Activated CD8-positive, alpha-beta T cell treated with anti-CD3 and anti-CD28 coated beads for 36 hours (primary cell): ENCODE measurements around the gene TMEM94. TPM values are rescaled to one million over a fixed set of nuclear protein-coding genes. Genes with fewer than 3 reads are reported as not detected.

Source experiments
- ATAC-seq: fragments of 200-7000 bp; cut with Tn5 transposase; one replicate; pipeline ENCODE4 v1.10.0; 2021; ENCODE audit warnings: mild to moderate bottlenecking, moderate library complexity
- CTCF ChIA-PET: fragments of 350-600 bp; sonication (Branson Sonifier 250); formaldehyde crosslinking; loops from one replicate; lab custom pipeline; 2021; ENCODE audit warnings: antibody characterized with exemption; lab: Charles Lee
- POLR2A ChIA-PET: fragments of 350-600 bp; sonication (Branson Sonifier 250); formaldehyde crosslinking; loops from one replicate; lab custom pipeline; 2021; ENCODE audit warnings: antibody characterized with exemption; lab: Charles Lee
- DNase-seq: peaks from one replicate; pipeline ENCODE4 v3.0.0-alpha.2; 2020
- H3K27ac Mint-ChIP-seq: one replicate; pipeline ENCODE4 v1.8.0; 2021; ENCODE audit warnings: mild to moderate bottlenecking, mixed read lengths
- H3K27me3 Mint-ChIP-seq: one replicate; pipeline ENCODE4 v1.8.0; 2021; ENCODE audit warnings: mixed read lengths
- H3K36me3 Mint-ChIP-seq: one replicate; pipeline ENCODE4 v1.8.0; 2021; ENCODE audit warnings: low read depth, mixed read lengths
- H3K4me1 Mint-ChIP-seq: one replicate; pipeline ENCODE4 v1.8.0; 2021; ENCODE audit warnings: low read depth, mixed read lengths
- H3K4me3 Mint-ChIP-seq: one replicate; pipeline ENCODE4 v1.8.0; 2021; ENCODE audit warnings: mild to moderate bottlenecking, moderate library complexity, mixed read lengths
- H3K9me3 Mint-ChIP-seq: one replicate; pipeline ENCODE4 v1.8.0; 2021; ENCODE audit warnings: mixed read lengths
- intact Hi-C: fragments of 100-400 bp; cut with micrococcal nuclease; formaldehyde crosslinking; loops from one replicate; pipeline ENCODE4 v1.10.0; 2022
- total RNA-seq, 2 experiments: library from RNA; stranded (reverse); gene quantifications; one replicate each; pipeline ENCODE4 v1.2.3, GENCODE V29; 2021
- TF ChIP-seq, protein P1 (sequence below): fragments of 200-600 bp; IDR thresholded peaks from one replicate; pipeline ENCODE4 v1.8.0; 2022; ENCODE audit warnings: antibody characterized with exemption, mild to moderate bottlenecking

Gene TMEM94
- 10 to 100 TPM; 55.3 to 56.4 TPM for total RNA-seq

DNA sequence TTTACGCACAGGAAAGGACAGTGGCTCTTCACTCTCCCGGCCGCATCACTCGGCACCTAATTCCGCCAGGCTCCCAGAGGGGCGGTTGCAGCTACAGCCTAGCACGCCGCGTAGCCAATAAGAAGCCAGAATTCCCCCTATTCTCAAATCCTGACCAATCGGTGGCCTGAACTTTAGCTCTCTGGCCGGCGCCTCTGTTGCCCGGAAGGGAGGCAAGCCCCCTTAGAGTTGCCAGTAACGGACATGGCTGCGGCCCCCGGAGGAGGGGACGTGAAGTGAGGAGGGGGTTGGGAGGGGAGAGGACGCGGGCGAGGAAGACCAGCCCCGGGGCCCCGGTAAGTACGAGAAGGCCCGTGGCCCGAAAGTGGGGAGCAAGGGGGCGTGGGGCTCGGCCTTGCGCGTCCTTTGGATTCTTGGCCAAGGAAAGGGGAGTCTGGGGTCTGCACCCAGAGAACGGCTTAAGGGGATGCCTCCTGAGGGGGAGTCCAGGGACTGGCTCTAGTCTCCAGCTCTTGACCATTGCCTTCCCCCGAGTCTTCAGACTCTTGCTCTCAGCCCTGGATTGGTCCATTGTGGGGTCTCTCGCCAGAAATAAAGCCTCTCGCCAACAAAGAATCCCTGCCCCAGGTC is at the start of gene TMEM94:
TMEM94 (plus strand) TSS at position 219 of the 630 bp plus-strand sequence. CDS start 15,271 bp downstream, outside the sequence.
- ChIA-PET POLR2A (interaction anchor here (0.7 to 2.0 kb wide), 13 partner anchors 8 to 210 kb away, joined by 3 to 6 read pairs (median 4); partner anchors contain the start of genes RECQL5 and SLC25A19), CTCF (interaction anchor here (0.6 to 2.6 kb wide), 19 partner anchors 10 to 495 kb away, joined by 3 to 13 read pairs (median 5); partner anchors contain the start of genes LLGL2, MIF4GD, SLC25A19 and SMIM5)
- no peaks in the 10 kb centered on the region for H3K9me3 Mint-ChIP-seq
- peak; percentile 97 for ATAC-seq
- H3K36me3 Mint-ChIP-seq = no peaks in the 10 kb centered on the region
- TF ChIP-seq, protein P1, sequence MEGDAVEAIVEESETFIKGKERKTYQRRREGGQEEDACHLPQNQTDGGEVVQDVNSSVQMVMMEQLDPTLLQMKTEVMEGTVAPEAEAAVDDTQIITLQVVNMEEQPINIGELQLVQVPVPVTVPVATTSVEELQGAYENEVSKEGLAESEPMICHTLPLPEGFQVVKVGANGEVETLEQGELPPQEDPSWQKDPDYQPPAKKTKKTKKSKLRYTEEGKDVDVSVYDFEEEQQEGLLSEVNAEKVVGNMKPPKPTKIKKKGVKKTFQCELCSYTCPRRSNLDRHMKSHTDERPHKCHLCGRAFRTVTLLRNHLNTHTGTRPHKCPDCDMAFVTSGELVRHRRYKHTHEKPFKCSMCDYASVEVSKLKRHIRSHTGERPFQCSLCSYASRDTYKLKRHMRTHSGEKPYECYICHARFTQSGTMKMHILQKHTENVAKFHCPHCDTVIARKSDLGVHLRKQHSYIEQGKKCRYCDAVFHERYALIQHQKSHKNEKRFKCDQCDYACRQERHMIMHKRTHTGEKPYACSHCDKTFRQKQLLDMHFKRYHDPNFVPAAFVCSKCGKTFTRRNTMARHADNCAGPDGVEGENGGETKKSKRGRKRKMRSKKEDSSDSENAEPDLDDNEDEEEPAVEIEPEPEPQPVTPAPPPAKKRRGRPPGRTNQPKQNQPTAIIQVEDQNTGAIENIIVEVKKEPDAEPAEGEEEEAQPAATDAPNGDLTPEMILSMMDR = no peak
- H3K4me1 Mint-ChIP-seq = peaks cover 27% of the 10 kb centered on the region
- DNase-seq = peak; percentile 96
- peak within 1 kb of the TSS; percentile 85 for H3K27ac Mint-ChIP-seq
- H3K27me3 Mint-ChIP-seq = no peaks in the 10 kb centered on the region
- intact Hi-C loops = no loop called here
- peak within 1 kb of the TSS; percentile 89 for H3K4me3 Mint-ChIP-seq

DNA sequence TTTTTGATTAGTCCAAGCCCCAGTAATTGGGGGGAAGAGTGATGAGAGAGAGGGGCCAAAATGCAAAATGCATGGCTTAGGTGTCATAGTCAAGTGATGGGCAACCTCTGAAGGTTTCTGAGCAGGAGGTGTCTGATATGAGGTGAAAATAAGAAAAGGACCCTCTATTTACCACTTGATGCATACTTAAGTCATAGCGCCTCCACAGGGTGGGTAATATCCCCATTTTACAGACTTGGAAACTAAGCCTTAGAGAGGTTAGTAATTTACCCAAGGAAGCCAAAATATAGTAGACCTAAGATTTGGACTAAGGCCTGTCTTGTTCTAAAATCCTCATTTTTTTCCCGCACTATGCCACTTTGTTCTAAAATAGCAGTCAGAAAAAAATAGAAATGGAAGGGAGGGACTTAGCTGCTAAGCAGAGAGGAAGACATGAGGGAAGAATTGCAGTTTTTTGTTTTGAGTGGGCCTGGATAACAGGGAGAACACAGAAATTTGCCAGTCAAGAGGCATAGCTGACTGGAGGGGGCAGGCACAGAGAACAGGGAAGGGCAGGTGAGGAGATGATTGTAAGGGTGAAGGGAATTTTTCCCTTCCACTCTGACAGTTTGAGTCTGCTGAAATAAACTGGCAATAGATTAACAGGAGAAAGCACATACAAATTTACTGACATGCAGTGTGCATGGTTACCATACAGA is 48.6 kb upstream of the TMEM94 start:
- Mint-ChIP-seq H3K27ac (no peak overlapping the region), H3K9me3 (no peaks in the 10 kb centered on the region), H3K4me3 (no peak overlapping the region), H3K4me1 (peaks cover 29% of the 10 kb centered on the region), H3K27me3 (no peaks in the 10 kb centered on the region), H3K36me3 (peaks cover 7% of the 10 kb centered on the region)
- ChIA-PET CTCF (interaction anchor here (1.0 to 5.2 kb wide), 6 partner anchors 13 to 170 kb away, joined by 3 to 34 read pairs (median 4); partner anchors contain the start of gene MIF4GD), POLR2A (interaction anchor here (1.0 to 1.1 kb wide), 2 partner anchors 119 to 137 kb away, joined by 4 to 5 read pairs; partner anchors contain the start of genes MIF4GD and SLC25A19)
- DNase-seq (no peak), ATAC-seq (no peak)
- intact Hi-C loops = no loop called here
- TF ChIP-seq, protein P1 = no peak

DNA sequence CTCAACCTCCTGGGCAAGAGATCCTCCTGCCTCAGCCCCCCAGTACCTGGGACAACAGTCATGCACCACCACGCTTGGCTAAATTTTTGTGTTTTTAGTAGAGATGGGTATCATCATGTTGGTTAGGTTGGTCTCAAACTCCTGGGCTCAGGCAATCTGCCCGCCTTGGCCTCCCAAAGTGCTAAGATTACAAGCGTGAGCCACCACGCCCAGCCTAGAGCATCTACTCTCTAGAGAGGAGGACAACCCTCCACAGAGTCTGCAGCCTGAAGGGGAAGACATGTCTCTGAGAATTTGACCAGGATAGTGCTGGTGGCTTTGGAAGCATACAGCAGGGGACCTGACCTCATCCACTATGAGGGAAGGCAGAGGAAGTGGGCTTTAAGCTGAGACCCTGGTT is 46.3 kb upstream of the TMEM94 start:
- H3K4me3 Mint-ChIP-seq = no peak overlapping the region
- no peaks in the 10 kb centered on the region for H3K9me3 Mint-ChIP-seq
- no peaks in the 10 kb centered on the region for H3K27me3 Mint-ChIP-seq
- H3K4me1 Mint-ChIP-seq = peaks cover 23% of the 10 kb centered on the region
- intact Hi-C loops = no loop called here
- H3K36me3 Mint-ChIP-seq = no peaks in the 10 kb centered on the region
- ChIA-PET POLR2A (no interaction called here), CTCF (interaction anchor here (0.8 to 5.2 kb wide), 3 partner anchors 89 to 121 kb away, joined by 3 to 34 read pairs (median 3); partner anchors contain the start of gene SLC25A19)
- H3K27ac Mint-ChIP-seq = no peak overlapping the region
- no peak for ATAC-seq
- no peak for DNase-seq
- TF ChIP-seq, protein P1 = no peak

DNA sequence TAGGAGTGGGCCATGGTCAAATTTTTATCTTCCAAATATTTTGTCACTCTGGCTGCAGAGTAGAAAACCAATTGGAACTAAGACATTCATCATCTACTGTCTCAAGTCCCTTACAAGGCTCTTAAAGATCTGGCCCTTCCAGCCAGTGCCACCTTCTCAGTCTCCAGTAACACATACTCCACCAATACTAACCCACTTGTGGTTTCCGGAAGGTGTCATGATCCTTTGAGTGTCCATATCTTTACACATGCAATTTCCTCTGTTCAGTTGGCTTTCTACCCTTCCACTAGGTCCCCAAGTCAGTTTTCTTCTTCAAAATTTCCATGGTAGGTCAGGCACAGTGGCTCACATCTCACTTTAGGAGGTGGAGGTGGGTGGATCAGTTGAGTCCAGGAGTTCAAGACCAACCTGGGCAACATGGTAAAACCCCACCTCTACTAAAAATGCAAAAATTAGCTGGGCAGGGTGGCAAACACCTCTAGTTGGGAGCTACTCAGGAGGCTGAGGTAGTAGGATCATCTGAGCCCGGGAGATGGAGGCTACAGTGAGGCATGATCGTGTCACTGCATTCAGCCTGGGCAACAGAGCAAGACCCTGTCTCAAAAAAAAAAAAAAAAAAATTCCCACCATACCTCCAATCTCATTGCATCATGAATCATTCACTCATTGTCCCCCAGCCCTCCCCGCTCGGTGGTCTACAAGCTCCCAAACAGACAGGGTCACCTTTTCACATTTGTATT is 44.9 kb upstream of the TMEM94 start:
- Mint-ChIP-seq H3K36me3 (no peaks in the 10 kb centered on the region), H3K4me3 (no peak overlapping the region), H3K4me1 (peaks cover 17% of the 10 kb centered on the region), H3K9me3 (no peaks in the 10 kb centered on the region), H3K27ac (no peak overlapping the region), H3K27me3 (no peaks in the 10 kb centered on the region)
- peak; percentile 21 for ATAC-seq
- intact Hi-C loops = loop anchor here (2.0 kb wide), 1 partner anchor 89 kb away; no protein-coding TSS in a partner anchor
- POLR2A ChIA-PET = interaction anchor here (1.3 to 2.7 kb wide), 5 partner anchors 95 to 149 kb away, joined by 4 to 13 read pairs (median 7); partner anchors contain the start of genes GGA3, MIF4GD, MRPS7 and SLC25A19
- TF ChIP-seq, protein P1 = no peak
- CTCF ChIA-PET = interaction anchor here (0.9 to 3.5 kb wide), 27 partner anchors 8 to 400 kb away, joined by 3 to 45 read pairs (median 7); partner anchors contain the start of genes MIF4GD, MRPS7, SLC25A19 and TMEM94
- DNase-seq = peak; percentile 10
